Breast epithelium (tissue), 4 donors: ENCODE data around the gene DAND5. TPM values are rescaled to one million over a fixed set of nuclear protein-coding genes. Genes with fewer than 3 reads are reported as not detected.

Experiments used
- DNase-seq, 2 donors: peaks; one replicate each; pipeline ENCODE4 v3.0.0-alpha.2; 2019; ENCODE audit warnings: low spot score in 2 of 2
- H3K27ac ChIP-seq, 2 donors: fragments of 200-600 bp; sonication (generic) in 1 of 2; one replicate each; pipeline ENCODE4 v1.5.1; 2016 to 2019; ENCODE audit warnings: mild to moderate bottlenecking in 1 of 2
- H3K27me3 ChIP-seq, 2 donors: fragments of 200-600 bp; sonication (generic) in 1 of 2; one replicate each; pipeline versions ENCODE4 v1.5.1 to v1.6.0; 2017 to 2019; ENCODE audit warnings: control low read depth in 1 of 2, mild to moderate bottlenecking in 1 of 2
- H3K36me3 ChIP-seq: fragments of 200-600 bp; one replicate; pipeline ENCODE4 v1.5.1; 2019
- H3K4me1 ChIP-seq, 2 donors: fragments of 200-600 bp; sonication (generic); one replicate each; pipeline ENCODE4 v1.5.1; 2016 to 2019; ENCODE audit warnings: control low read depth in 1 of 2
- H3K4me3 ChIP-seq, 3 donors: fragments of 200-600 bp; sonication (generic); 1 replicate in 2 of 3; 2 replicates in 1 of 3; pipeline ENCODE4 v1.5.1; 2016 to 2019; ENCODE audit warnings: mild to moderate bottlenecking in 3 of 3, moderate library complexity in 2 of 3
- H3K9me3 ChIP-seq, 2 donors: fragments of 200-600 bp; sonication (generic) in 1 of 2; one replicate each; pipeline ENCODE4 v1.5.1; 2016 to 2019; ENCODE audit warnings: control low read depth in 1 of 2
- CTCF ChIP-seq, 3 donors: fragments of 450-650 bp; IDR thresholded peaks; one replicate each; pipeline ENCODE4 v1.5.1; 2016 to 2017; ENCODE audit warnings: antibody characterized with exemption in 3 of 3, mild to moderate bottlenecking in 3 of 3, moderate library complexity in 3 of 3
- POLR2A ChIP-seq: fragments of 450-650 bp; IDR thresholded peaks from one replicate; pipeline ENCODE4 v1.6.1; 2016; ENCODE audit warnings: antibody characterized with exemption, mild to moderate bottlenecking, moderate library complexity
- POLR2AphosphoS5 ChIP-seq, 3 donors: sonication (generic); formaldehyde crosslinking; IDR thresholded peaks; one replicate each; pipeline ENCODE4 v1.6.1; 2017; ENCODE audit warnings: antibody characterized with exemption in 3 of 3
- intact Hi-C: fragments of 100-400 bp; cut with DNase I; formaldehyde crosslinking; loops from one replicate; pipeline ENCODE4 v1.15.1; 2023; ENCODE audit warnings: low total_unique reads
- total RNA-seq, 3 donors: library from RNA; depleted of rRNA; stranded (reverse); fragments of >200 nt; gene quantifications; one replicate each; pipeline ENCODE4 v1.1.0, GENCODE V29; 2016

DAND5 gene
- total RNA-seq, 3 donors from 2014 or later = not detected

GRCh38 chr19:12996406-12997094 is 27.2 kb downstream of the DAND5 start:
- Histone ChIP-seq H3K27me3 (no peaks in the 10 kb centered on the region), H3K27ac (peak overlapping the region; percentile 95 to 96), H3K4me1 (peaks cover 0 to 5% of the 10 kb centered on the region in 2 donors), H3K4me3 (peak overlapping the region; percentile 74 to 83 (median 81)), H3K36me3 (no peaks in the 10 kb centered on the region), H3K9me3 (no peaks in the 10 kb centered on the region)
- DNase-seq = no peak
- intact Hi-C loops = no loop called here
- TF ChIP-seq POLR2AphosphoS5 (IDR thresholded peaks at IDR 0.05) (peak in 1 of 3 donors; percentile 6), POLR2A (no peak)

- H3K4me1 ChIP-seq = peaks cover 0 to 7% of the 10 kb centered on the region in 2 donors
- no peaks in the 10 kb centered on the region for H3K36me3 ChIP-seq
- H3K4me3 ChIP-seq = peak overlapping the region; percentile 74 to 83 (median 81)
- H3K9me3 ChIP-seq = no peaks in the 10 kb centered on the region
- H3K27me3 ChIP-seq = no peaks in the 10 kb centered on the region
- intact Hi-C loops = no loop called here
- no peak for DNase-seq
- peak overlapping the region; percentile 95 to 96 for H3K27ac ChIP-seq
- TF ChIP-seq POLR2A = no peak
- TF ChIP-seq POLR2AphosphoS5 (IDR thresholded peaks at IDR 0.05) = peak in 1 of 3 donors; percentile 8
- TF ChIP-seq CTCF (IDR thresholded peaks at IDR 0.05) = no peak
Observed at GRCh38 chr19:12997179-12997966, 28.0 kb downstream of the DAND5 start.

- DNase-seq = no peak
- TF ChIP-seq POLR2A = no peak
- TF ChIP-seq CTCF (IDR thresholded peaks at IDR 0.05) = no peak
- TF ChIP-seq POLR2AphosphoS5 (IDR thresholded peaks at IDR 0.05) = no peak
- H3K27ac ChIP-seq = peak overlapping the region; percentile 95 to 96
- H3K36me3 ChIP-seq = no peaks in the 10 kb centered on the region
- peaks cover 0 to 7% of the 10 kb centered on the region in 2 donors for H3K4me1 ChIP-seq
- intact Hi-C loops = no loop called here
- no peaks in the 10 kb centered on the region for H3K9me3 ChIP-seq
- no peaks in the 10 kb centered on the region for H3K27me3 ChIP-seq
- H3K4me3 ChIP-seq = peak overlapping the region; percentile 74 to 83 (median 81)
Observed at GRCh38 chr19:12997967-12998940, 28.9 kb downstream of the DAND5 start.

- TF ChIP-seq CTCF (IDR thresholded peaks at IDR 0.05) = no peak
- no peak for TF ChIP-seq POLR2A
- no peak for TF ChIP-seq POLR2AphosphoS5 (IDR thresholded peaks at IDR 0.05)
- DNase-seq = no peak
- H3K27ac ChIP-seq = peak overlapping the region; percentile 95 to 99
- H3K9me3 ChIP-seq = no peaks in the 10 kb centered on the region
- intact Hi-C loops = loop anchor here (5.0 kb wide), 1 partner anchor 1579 kb away; no protein-coding TSS in a partner anchor
- peaks cover 8 to 17% of the 10 kb centered on the region in 2 donors for H3K4me1 ChIP-seq
- no peaks in the 10 kb centered on the region for H3K27me3 ChIP-seq
- H3K4me3 ChIP-seq = peak overlapping the region in 1 of 3 donors; percentile 69
- no peaks in the 10 kb centered on the region for H3K36me3 ChIP-seq
Observed at GRCh38 chr19:13001166-13001501, 31.8 kb downstream of the DAND5 start.
